HepG2 (cell line): ENCODE data around the gene ZFAND3. TPM values are rescaled to one million over a fixed set of nuclear protein-coding genes. Genes with fewer than 3 reads are reported as not detected.

Source experiments
- ATAC-seq: fragments of 200-7000 bp; cut with Tn5 transposase; 3 replicates; pipeline ENCODE4 v1.9.1; 2020; ENCODE audit warnings: mild to moderate bottlenecking, moderate library complexity
- BruUV-seq: library from RNA; stranded (reverse); fragments of 400-500 nt; replicated peaks from 2 replicates; lab custom pipeline; 2021; lab: Mats Ljungman, UMichigan
- CTCF ChIA-PET: fragments of 300-600 bp; formaldehyde crosslinking; extraction: SDS; loops from one replicate; lab custom pipeline; 2021; ENCODE audit warnings: low total read pairs, inconsistent platforms, low intra/inter-chr PET ratio; lab: Yijun Ruan, JAX
- POLR2A ChIA-PET: fragments of 350-600 bp; sonication (Branson Sonifier 250); formaldehyde crosslinking; loops from one replicate; lab custom pipeline; 2020; ENCODE audit warnings: antibody characterized with exemption, inconsistent platforms; lab: Yijun Ruan, JAX
- DNase-seq: peaks from one replicate; pipeline ENCODE4 v3.0.0-alpha.2; 2015; ENCODE audit warnings: low spot score
- FAIRE-seq: peaks from 3 replicates; lab custom pipeline; 2011; peaks lifted over from hg19 to GRCh38; lab: Jason Lieb, UNC
- H2AFZ ChIP-seq: one replicate; pipeline ENCODE4 v1.6.1; 2011; ENCODE audit warnings: low read length, inconsistent platforms
- H3K27ac ChIP-seq: fragments of 300-600 bp; 3 replicates; pipeline ENCODE4 v1.8.0; 2011; ENCODE audit warnings: mixed run types, mild to moderate bottlenecking, mixed read lengths, low read length, inconsistent platforms; ENCODE audit not compliant: insufficient read depth; ENCODE audit errors: extremely low read length
- H3K27me3 ChIP-seq, 2 experiments: fragments of 200-600 bp in 1 of 2; 2 replicates in 1 of 2; 3 replicates in 1 of 2; pipeline versions ENCODE4 v1.6.0 to v1.8.0; 2011; ENCODE audit warnings: low read length in 2 of 2, mild to moderate bottlenecking in 2 of 2, moderate library complexity in 2 of 2, inconsistent platforms in 1 of 2; ENCODE audit not compliant: insufficient read depth in 2 of 2, control insufficient read depth in 1 of 2
- H3K36me3 ChIP-seq, 2 experiments: fragments of 200-600 bp in 1 of 2; replicated peaks in 1 of 2; 2 replicates in 1 of 2; 3 replicates in 1 of 2; pipeline versions ENCODE4 v1.5.1 to v1.8.0; 2011; ENCODE audit warnings: low read length in 2 of 2, inconsistent platforms in 1 of 2; ENCODE audit not compliant: insufficient read depth in 2 of 2, control insufficient read depth in 1 of 2
- H3K4me1 ChIP-seq: 2 replicates; pipeline ENCODE4 v1.5.1; 2012; ENCODE audit warnings: low read length, inconsistent platforms; ENCODE audit not compliant: insufficient read depth
- H3K4me2 ChIP-seq: 2 replicates; pipeline ENCODE4 v1.6.0; 2011; ENCODE audit warnings: low read depth, low read length, inconsistent platforms
- H3K4me3 ChIP-seq, 3 experiments: fragments of 200-600 bp in 1 of 3; sonication (generic), shearing (Covaris generic) in 1 of 3; replicated peaks in 1 of 3; 2 replicates each; pipeline ENCODE4 v1.5.1; 2011 to 2016; ENCODE audit warnings: low read length in 3 of 3, inconsistent platforms in 2 of 3, low read depth in 2 of 3, mild to moderate bottlenecking in 2 of 3, control low read depth in 1 of 3, mixed read lengths in 1 of 3; ENCODE audit not compliant: insufficient read depth in 1 of 3
- H3K79me2 ChIP-seq: one replicate; pipeline ENCODE4 v1.6.1; 2011; ENCODE audit warnings: low read length, inconsistent platforms; ENCODE audit not compliant: insufficient read depth
- H3K9ac ChIP-seq: 2 replicates; pipeline ENCODE4 v1.6.0; 2011; ENCODE audit warnings: mild to moderate bottlenecking, low read depth, low read length, inconsistent platforms; ENCODE audit not compliant: insufficient read depth
- H3K9me3 ChIP-seq: 2 replicates; pipeline ENCODE4 v1.5.1; 2012; ENCODE audit warnings: mild to moderate bottlenecking, low read length
- H4K20me1 ChIP-seq: 2 replicates; pipeline ENCODE4 v1.6.0; 2011; ENCODE audit warnings: inconsistent platforms, mild to moderate bottlenecking, low read length, moderate library complexity; ENCODE audit not compliant: insufficient read depth
- DNMT3B ChIP-seq: conservative IDR thresholded peaks from 2 replicates; pipeline ENCODE4 v1.6.1; 2016; ENCODE audit warnings: missing biosample characterization, control low read depth
- ELF3 ChIP-seq: IDR thresholded peaks from 2 replicates; pipeline ENCODE4 v1.6.1; 2016; ENCODE audit warnings: missing genetic modification reagents, missing compliant biosample characterization
- GRHL1 ChIP-seq: sonication (generic); formaldehyde crosslinking; conservative IDR thresholded peaks from 2 replicates; pipeline ENCODE4 v1.8.0; 2022; ENCODE audit warnings: missing genetic modification reagents
- HDAC6 ChIP-seq: fragments of 200-600 bp; sonication (generic); IDR thresholded peaks from 2 replicates; pipeline ENCODE4 v1.7.0; 2017; ENCODE audit warnings: mild to moderate bottlenecking, antibody characterized with exemption, low read length, low read depth
- HOXA7 ChIP-seq: sonication (generic); formaldehyde crosslinking; IDR thresholded peaks from 2 replicates; pipeline ENCODE4 v1.8.1; 2022; ENCODE audit warnings: mild to moderate bottlenecking, missing genetic modification reagents, moderate library complexity
- MAFG ChIP-seq: sonication (generic); formaldehyde crosslinking; IDR thresholded peaks from 2 replicates; pipeline ENCODE4 v1.5.1; 2020; ENCODE audit warnings: mild to moderate bottlenecking, missing genetic modification reagents
- NONO ChIP-seq, 2 experiments: fragments of 450-650 bp in 1 of 2; sonication (generic) in 1 of 2; formaldehyde crosslinking in 1 of 2; IDR thresholded peaks in 1 of 2; conservative IDR thresholded peaks in 1 of 2; 2 replicates each; pipeline versions ENCODE4 v1.6.1 to v1.8.0; 2017 to 2022; ENCODE audit warnings: mild to moderate bottlenecking in 1 of 2, missing genetic modification reagents in 1 of 2, moderate library complexity in 1 of 2
- RBAK ChIP-seq: sonication (generic); formaldehyde crosslinking; IDR thresholded peaks from 2 replicates; pipeline ENCODE4 v1.5.1; 2020; ENCODE audit warnings: mild to moderate bottlenecking, missing genetic modification reagents
- ZNF20 ChIP-seq: sonication (generic); formaldehyde crosslinking; IDR thresholded peaks from 2 replicates; pipeline ENCODE4 v1.4.0; 2020; ENCODE audit warnings: mild to moderate bottlenecking, moderate library complexity, missing genetic modification reagents
- ZNF282 ChIP-seq: fragments of 450-650 bp; IDR thresholded peaks from 2 replicates; pipeline ENCODE4 v1.6.1; 2018; ENCODE audit not compliant: partially characterized antibody
- ZNF567 ChIP-seq: sonication (generic); formaldehyde crosslinking; IDR thresholded peaks from 2 replicates; pipeline ENCODE4 v1.8.1; 2023; ENCODE audit warnings: mild to moderate bottlenecking, missing genetic modification reagents, borderline replicate concordance
- ZNF605 ChIP-seq: sonication (generic); formaldehyde crosslinking; IDR thresholded peaks from 2 replicates; pipeline ENCODE4 v1.8.0; 2022; ENCODE audit warnings: mild to moderate bottlenecking, missing genetic modification reagents
- ZNF747 ChIP-seq: sonication (generic); formaldehyde crosslinking; IDR thresholded peaks from 2 replicates; pipeline ENCODE4 v1.8.1; 2023; ENCODE audit warnings: missing genetic modification reagents, mild to moderate bottlenecking, borderline replicate concordance
- WGBS: methylation state at CpG from one replicate; pipeline ENCODE4 v1.1.6; 2017; ENCODE audit warnings: low lambda C conversion rate; 5-methylcytosine and 5-hydroxymethylcytosine counted together
- in situ Hi-C: cut with HindIII; loops from 2 replicates; pipeline ENCODE4 v1.10.0; 2017; ENCODE audit warnings: low pct_unique_long_range_greater_than_20kb; ENCODE audit not compliant: extremely low pct_ligation_motif_present
- intact Hi-C: fragments of 100-400 bp; cut with micrococcal nuclease; formaldehyde crosslinking; loops from one replicate; pipeline ENCODE4 v1.10.0; 2022; ENCODE audit not compliant: unreplicated experiment
- polyA plus RNA-seq, 8 experiments: library from polyadenylated mRNA; depleted of rRNA in 3 of 8; stranded (reverse) in 7 of 8; unstranded in 1 of 8; fragments of >200 nt; fragmentation: Illumina TruSeq in 4 of 8; extraction: Trizol in 4 of 8; gene quantifications; 2 replicates each; pipeline versions ENCODE4 v1.2.1 to v1.2.3, GENCODE V29; 2011 to 2016; ENCODE audit warnings: low read depth in 4 of 8, missing spikeins in 1 of 8, mixed read lengths in 1 of 8; ENCODE audit not compliant: insufficient read depth in 1 of 8
- total RNA-seq, 5 experiments: library from RNA; depleted of rRNA; stranded (reverse); fragments of >200 nt; fragmentation: Illumina TruSeq; extraction: Trizol; gene quantifications; 2 replicates each; pipeline ENCODE4 v1.2.3, GENCODE V29; 2016; ENCODE audit warnings: low read depth in 1 of 5
- TF ChIP-seq, protein P1 (sequence below): sonication (generic); formaldehyde crosslinking; IDR thresholded peaks from 2 replicates; pipeline ENCODE4 v1.4.0; 2020; ENCODE audit warnings: mild to moderate bottlenecking, missing genetic modification reagents, borderline replicate concordance

ZFAND3 gene
- total and polyA plus RNA-seq, 2 of the 13 experiments (the other 11 are each of a cell fraction or from before 2014, with no cell fraction given): 16.4 to 17.1 TPM

GRCh38 chr6:37967651-37968050 lies 148.1 kb downstream of the ZFAND3 start (continued):
- TF ChIP-seq MAFG (CRISPR knock-in tag) (no peak), ZNF282 (no peak), ZNF20 (CRISPR knock-in tag) (no peak), ZNF605 (CRISPR knock-in tag) (no peak), DNMT3B (CRISPR knock-in tag) (no peak), HOXA7 (CRISPR knock-in tag) (no peak), ZNF567 (CRISPR knock-in tag) (no peak), ELF3 (CRISPR knock-in tag) (no peak), ZNF747 (CRISPR knock-in tag) (no peak)
- TF ChIP-seq, protein P1, sequence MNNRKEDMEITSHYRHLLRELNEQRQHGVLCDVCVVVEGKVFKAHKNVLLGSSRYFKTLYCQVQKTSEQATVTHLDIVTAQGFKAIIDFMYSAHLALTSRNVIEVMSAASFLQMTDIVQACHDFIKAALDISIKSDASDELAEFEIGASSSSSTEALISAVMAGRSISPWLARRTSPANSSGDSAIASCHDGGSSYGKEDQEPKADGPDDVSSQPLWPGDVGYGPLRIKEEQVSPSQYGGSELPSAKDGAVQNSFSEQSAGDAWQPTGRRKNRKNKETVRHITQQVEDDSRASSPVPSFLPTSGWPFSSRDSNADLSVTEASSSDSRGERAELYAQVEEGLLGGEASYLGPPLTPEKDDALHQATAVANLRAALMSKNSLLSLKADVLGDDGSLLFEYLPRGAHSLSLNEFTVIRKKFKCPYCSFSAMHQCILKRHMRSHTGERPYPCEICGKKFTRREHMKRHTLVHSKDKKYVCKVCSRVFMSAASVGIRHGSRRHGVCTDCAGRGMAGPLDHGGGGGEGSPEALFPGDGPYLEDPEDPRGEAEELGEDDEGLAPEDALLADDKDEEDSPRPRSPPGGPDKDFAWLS (CRISPR knock-in tag): no peak
- TF ChIP-seq, all 625 proteins: peak for 0

GRCh38 chr6:37971266-37971665 lies 151.7 kb downstream of the ZFAND3 start:
- Histone ChIP-seq H3K4me1 (no peaks in the 10 kb centered on the region), H3K36me3 (no peaks in the 10 kb centered on the region), H3K9me3 (peaks cover 8% of the 10 kb centered on the region), H4K20me1 (no peaks in the 10 kb centered on the region), H2AFZ (no peak overlapping the region), H3K4me2 (no peak overlapping the region), H3K79me2 (peaks cover 11% of the 10 kb centered on the region), H3K9ac (no peak overlapping the region), H3K27ac (no peak overlapping the region), H3K4me3 (no peak overlapping the region), H3K27me3 (no peaks in the 10 kb centered on the region)
- ChIA-PET CTCF (no interaction called here), POLR2A (no interaction called here)
- no TSS peak for BruUV-seq
- FAIRE-seq (no peak), DNase-seq (no peak), ATAC-seq (no peak)
- no peak for TF ChIP-seq GRHL1
- no peak for TF ChIP-seq NONO (IDR thresholded peaks at IDR 0.05)
- no peak for TF ChIP-seq NONO (CRISPR knock-in tag; conservative IDR thresholded peaks at IDR 0.05)
- no peak for TF ChIP-seq HDAC6
- TF ChIP-seq RBAK: no peak
- WGBS: 98% methylated on average over 2 of the region's 2 CpGs
- in situ Hi-C loops: no loop called here
- intact Hi-C loops: no loop called here
